OCI-M2 (cell line): ENCODE results near the gene EDNRA.

ENCODE experiments used
- DNase-seq: peaks from one replicate; lab custom pipeline; 2025; ENCODE audit not compliant: unreplicated experiment; lab: John Stamatoyannopoulos, UW

Gene EDNRA

DNA sequence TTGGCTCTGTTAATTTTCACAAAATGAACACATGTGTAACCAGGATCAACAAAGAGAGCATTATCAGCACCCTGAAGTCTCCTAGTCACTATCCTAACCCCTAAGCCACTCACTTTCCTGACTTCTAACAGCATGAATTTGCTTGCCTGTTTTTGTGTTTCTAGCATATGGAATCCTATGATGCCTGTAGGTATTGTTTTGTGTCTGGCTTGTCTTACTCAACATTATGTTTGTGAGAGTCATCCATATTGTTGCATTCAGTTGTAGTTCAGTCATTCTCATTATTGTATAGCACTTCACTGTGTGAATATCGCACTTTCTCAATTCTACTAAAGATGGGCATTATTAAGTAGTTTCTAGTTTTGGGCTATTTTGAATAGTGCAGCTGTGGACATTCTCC lies 15.6 kb downstream of the EDNRA start:
- DNase-seq = no peak

GRCh38 chr4:147498031-147498660 lies 17.2 kb downstream of the EDNRA start:
- DNase-seq = no peak

DNA sequence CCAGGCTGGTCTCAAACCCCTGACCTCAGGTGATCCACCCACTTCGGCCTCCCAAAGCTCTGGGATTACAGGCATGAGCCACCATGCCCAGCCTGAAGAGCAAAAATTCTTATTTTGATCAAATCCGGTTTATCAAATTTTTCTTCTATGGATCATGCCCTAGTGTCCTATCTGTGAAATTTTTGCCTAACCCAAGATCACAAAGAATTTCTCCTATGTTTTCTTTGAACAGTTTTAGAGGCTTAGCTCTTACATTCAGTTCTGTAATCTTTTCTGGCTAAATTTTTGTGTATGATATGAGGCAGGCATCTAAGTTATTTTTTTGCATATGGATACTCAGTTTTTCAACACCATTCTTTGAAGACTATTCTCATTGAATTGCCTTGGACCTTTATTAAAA lies 27.4 kb downstream of the EDNRA start:
- no peak for DNase-seq

DNA sequence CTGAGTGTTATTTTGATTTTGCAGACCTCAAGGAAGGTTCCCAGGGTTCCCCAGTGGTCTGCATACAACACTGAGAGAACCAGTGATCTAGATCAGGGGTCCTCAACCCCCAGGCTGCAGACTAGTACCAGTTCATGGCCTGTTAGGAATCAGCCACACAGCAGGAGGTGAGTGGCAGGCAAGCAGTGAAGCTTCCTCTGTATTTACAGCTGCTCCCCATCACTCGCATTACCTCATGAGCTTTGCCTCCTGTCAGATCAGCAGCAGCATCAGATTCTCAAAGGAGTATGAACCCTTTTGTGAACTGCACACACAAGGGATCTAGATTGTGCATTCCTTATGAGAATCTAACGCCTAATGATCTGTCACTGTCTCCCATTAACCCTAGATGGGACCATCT lies 28.5 kb downstream of the EDNRA start:
- DNase-seq = no peak

DNA sequence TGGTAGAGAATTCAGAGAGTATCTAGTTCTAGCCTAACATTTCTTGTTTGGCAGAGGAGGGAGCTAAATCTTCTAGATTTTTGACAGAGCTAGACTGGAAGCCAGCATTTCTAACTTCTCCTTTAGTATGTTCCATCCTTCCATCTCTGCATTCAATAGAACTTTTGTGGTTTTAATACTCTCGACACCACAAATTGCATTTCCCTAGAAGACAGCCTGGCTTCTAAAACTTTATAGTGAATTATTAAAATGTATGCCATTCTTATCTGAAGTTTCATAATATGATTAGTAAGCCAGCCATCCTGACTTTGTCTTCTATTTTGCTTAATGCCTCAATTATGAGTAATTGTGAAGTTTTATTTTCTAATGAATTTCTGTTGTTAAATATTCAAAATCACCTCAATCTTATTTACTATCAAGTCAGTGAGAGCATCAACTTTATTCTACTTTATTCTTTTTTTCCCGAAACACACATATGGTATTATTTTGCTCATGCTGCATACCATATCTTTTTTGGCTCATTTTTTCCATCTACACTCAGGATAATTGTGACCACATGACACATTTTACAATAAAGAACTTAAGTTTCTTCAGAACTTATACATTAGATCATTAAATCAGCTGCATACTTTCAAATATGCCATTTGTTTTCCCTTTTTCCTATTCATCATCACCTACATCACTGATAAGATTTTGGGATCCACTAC lies 30.2 kb downstream of the EDNRA start:
- DNase-seq = no peak

DNA sequence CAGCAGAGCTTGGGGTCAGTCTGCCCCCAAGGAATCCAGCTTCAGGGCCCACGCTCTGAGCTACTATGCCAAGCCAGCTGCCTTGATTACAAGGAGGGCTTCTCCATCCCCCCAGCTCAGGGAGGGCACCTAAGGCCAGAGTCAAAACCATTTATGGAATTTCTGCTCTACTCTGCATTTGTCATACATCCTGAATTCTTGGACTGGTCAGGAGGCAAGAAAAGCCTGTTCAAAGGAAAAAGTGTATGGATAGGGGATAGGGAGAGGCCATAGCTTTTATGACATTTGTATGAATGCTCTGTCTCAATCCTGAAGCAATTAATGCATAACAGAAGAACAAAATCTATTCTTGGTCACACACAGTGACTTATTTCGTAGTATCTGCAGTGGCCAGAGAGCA lies 32.2 kb downstream of the EDNRA start:
- DNase-seq = no peak

DNA sequence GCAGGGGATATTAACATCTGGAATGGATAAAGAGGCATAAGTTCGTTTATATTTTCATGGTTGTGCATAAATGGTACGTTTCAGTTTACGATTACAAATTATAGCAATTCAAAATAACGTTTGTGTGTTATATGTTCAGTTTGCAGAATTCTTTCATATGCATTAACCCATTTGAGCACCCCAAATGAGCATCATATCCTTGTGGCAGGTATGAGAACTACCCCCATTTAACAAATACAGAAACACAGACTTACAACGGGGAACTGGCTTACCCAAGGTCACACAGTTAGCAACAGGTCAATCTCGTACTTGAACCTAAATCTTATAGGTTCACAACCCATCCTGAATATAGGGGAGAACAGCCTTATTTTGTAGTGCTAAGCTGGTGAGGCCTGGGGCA lies 33.1 kb downstream of the EDNRA start:
- no peak for DNase-seq

DNA sequence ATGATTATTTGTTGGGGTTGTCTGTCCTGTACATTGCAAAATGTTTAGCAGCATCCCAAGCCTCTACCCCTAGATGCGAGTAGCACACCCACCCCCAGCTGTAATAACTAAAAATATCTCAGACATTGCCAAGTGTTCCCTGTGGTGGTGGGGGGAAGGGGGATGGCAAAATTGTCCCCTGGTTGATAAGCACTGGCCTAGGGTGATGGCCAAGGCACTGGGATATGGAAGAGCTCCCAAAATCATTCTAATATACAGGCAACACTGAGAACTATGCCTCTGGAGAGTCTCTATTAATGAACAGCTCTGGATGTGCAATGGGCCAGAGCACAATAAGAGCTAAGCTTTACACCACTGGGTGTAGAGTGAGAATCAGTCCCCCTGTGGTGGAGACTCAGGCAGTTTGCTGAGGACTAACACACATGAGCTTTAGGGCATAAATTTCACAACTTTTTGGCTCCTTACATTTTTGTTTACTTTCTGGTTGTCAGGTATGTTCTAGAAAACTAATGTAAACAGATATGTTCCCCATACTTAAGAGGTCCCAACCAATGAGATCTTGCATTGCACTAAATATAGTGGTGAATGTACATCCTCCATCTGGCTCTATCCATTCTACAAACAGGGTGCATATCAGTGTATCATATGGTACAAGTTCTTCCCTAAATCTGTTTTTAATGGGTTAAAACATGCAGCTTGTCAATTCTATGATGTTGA lies 34.5 kb downstream of the EDNRA start:
- DNase-seq = no peak

- no peak for DNase-seq
Observed at GRCh38 chr4:147516133-147516532, 35.2 kb downstream of the EDNRA start.

DNA sequence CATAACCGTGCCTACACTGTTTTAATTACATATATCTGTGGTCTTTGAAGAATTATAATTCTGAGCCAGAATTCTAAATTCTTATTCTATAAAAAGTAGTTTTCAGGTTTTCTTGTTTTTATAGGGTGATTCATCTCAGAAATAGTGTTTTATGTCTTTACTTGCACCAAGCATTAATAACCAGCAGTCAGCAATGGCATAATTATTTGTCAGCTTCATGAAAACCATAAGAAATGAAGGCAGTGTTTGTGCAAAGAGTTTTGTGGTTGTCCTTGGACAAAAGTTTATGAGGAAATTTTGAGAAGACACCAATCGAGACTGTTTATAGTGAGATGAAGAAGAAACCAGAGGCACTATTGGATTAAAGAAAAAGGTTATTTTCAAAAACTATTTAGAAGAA lies 37.2 kb downstream of the EDNRA start:
- no peak for DNase-seq

DNA sequence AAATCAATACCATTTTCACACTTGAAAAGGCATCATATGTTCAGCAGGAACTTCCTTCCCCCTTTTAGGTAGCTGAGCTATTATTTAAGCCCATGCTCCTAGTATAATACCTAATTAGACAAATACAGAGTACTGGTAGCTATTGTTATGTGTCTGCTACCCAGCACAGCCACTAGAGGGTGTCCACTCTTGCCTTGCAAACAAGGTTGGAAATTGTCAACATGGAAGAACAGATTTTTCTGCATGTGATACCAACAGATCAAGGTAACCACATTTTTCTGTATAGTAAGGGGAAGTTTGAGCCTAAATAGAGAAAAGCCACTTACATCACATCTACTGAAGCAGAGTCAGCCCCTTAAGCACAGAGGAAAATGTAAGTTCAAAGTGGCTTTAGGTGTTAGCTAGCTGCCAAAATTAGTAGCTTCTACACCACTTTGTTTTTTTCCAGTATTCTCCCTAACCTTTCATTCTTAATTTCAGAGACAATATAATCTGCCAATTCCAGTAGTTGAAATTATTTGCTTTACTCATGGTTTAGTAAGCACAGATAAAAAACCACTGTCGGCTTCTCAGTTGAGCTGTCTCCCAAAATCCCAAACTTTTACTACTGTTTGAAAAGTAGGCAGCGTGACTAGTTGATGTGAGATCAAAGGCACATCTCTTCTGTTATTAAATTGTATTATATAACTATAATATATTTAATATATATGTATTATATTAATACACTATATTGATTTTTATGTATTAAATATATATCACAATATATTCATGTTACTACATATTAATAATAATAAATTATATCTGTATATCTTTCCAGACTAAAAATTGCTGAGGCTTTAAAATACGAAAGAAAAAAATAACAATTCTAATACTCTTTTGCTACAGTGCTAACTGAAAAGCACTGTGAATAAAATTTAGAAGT lies 38.2 kb downstream of the EDNRA start:
- DNase-seq = no peak

GRCh38 chr4:147524601-147525000 lies 43.7 kb downstream of the EDNRA start:
- no peak for DNase-seq

DNA sequence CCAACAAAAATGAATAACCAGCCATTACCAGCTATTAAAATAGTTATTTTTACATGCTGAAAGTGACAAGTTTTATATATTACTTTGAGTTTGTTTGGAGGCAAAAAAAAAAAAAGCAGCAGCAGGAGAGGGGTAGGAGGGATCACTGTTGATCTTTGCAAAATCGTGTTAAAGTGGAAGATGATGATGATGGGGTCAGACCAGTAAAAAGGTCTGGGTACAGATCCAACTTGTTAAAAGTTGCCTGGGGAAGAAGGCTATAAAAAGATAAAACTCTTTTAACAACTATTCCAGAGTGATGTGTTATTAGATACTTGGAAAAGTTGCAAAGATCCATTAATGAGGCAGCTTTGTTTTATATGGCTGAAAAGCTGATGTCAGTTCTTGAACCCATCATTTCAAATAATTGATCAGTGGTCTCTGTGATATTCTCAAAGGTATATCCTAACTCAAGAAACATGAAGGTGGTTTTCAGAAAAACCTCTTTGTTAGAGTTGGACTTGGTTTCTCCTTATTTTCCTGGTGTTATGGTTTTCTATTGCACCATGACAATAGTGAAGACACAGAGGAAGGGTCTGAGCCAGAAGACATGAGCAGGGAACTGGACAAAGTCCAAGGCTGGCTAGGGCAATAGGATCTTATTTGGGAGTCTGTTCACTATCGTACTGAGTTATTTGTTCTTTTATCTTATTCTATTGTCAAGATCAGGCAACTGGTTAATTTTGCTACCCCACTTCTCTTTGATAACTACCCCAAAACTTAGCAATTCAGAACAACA lies 44.8 kb downstream of the EDNRA start:
- no peak for DNase-seq

DNA sequence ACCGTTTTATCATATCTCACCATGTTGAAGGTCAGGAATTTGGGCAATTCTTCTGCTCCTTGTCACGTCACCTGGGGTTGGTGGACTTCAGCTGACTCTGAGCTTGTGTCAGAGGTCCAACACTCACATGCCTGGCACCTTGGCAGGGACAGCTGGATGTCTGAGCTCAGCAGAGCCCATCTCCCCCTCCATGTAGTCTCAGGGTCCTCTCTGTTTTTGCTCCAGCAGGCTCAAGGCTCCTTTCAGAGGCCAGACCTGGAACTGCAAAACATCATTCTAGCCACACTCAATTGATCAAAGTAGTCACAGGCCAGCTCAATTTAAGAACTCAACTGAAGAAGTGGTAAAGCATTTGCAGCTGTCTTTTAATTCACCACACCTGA lies 45.4 kb downstream of the EDNRA start:
- no peak for DNase-seq

GRCh38 chr4:147528054-147528453 lies 47.2 kb downstream of the EDNRA start:
- no peak for DNase-seq

DNA sequence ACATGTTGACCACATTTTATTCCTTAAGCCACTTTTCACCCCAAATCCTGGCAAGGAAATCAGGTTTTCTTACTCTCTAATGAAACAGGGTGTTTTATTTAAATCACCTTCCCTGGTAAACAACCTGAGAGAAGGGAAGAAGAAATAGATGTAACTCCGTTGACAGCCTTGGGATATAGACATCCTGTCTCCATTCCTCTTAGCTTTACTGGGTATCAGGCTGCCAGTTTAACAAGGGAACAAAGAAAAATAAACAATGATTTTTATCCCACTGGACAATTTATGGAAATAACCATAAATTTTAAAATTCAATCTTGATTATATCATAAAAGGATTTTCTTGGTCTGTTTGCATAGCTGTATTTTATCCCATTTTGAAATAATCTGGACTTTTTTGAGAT lies 49.2 kb downstream of the EDNRA start:
- no peak for DNase-seq

GRCh38 chr4:147530723-147531122 lies 49.8 kb downstream of the EDNRA start:
- DNase-seq = no peak

- DNase-seq = no peak
Observed at GRCh38 chr4:147532896-147533295, 52.0 kb downstream of the EDNRA start.

DNA sequence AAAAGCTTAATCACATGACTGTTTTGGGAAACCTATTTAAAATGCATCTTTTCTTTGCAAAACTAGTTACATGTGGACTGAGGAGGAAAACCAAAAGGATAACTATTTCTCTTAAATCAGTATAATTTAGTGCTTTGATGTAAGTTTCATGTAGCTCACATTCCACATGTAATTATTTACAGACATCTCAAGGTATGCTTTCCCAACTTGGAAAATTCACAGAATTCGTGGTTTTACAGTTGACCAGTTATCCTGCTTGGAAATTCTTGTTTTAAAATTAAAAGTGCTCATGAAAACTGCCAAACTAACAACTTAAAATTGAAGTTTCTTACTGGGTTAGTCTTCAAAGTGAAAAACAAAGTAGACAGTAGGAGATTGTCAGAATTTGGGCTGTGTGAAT lies 52.4 kb downstream of the EDNRA start:
- DNase-seq = no peak

- DNase-seq = no peak
Observed at GRCh38 chr4:147535124-147535523, 54.2 kb downstream of the EDNRA start.

GRCh38 chr4:147538711-147539110 lies 57.8 kb downstream of the EDNRA start:
- no peak for DNase-seq
